ENCODE measurements around the gene MORN1. TPM values are rescaled to one million over a fixed set of nuclear protein-coding genes. Genes with fewer than 3 reads are reported as not detected.

Gene MORN1
- total and polyA plus RNA-seq, 2 donors (not counting 3 experiments of a cell fraction or from before 2014, with no cell fraction given): 4.3 to 6.4 TPM

- no peak overlapping the region for H3K4me3 ChIP-seq (replicated peaks in 1 of 3; ENCODE audit: insufficient read depth in 1 of 3, low read depth in 1 of 3, low read length in 3 of 3)
- intact Hi-C loops (cut with micrococcal nuclease): no loop called here
- FAIRE-seq: no peak
- no peak overlapping the region for H3K27ac ChIP-seq (ENCODE audit: insufficient read depth, low read depth, low read length)
- H4K20me1 ChIP-seq (replicated peaks; ENCODE audit: control insufficient read depth, extremely low read depth, insufficient read depth, low read length): no peaks in the 10 kb centered on the region
- POLR2A ChIA-PET: no interaction called here
- dilution Hi-C loops (cut with MboI; ENCODE audit: extremely low pct_ligation_motif_present, low sequenced_read_pairs): no loop called here
- H3K4me1 ChIP-seq (ENCODE audit: control insufficient read depth, extremely low read depth, insufficient read depth, low read length): peaks cover 10% of the 10 kb centered on the region
- no peak overlapping the region for H2AFZ ChIP-seq (ENCODE audit: low read depth, low read length)
- H3K27me3 ChIP-seq (ENCODE audit: control insufficient read depth in 2 of 2, insufficient read depth in 2 of 2, low read length in 2 of 2): no peaks in the 10 kb centered on the region
- CTCF ChIA-PET: interaction anchor here (0.8 to 1.2 kb wide), 2 partner anchors 15 to 201 kb away, joined by 3 to 4 read pairs; partner anchors contain the start of gene FAAP20
- H3K79me2 ChIP-seq (ENCODE audit: control insufficient read depth, insufficient read depth, low read length): peaks cover 40% of the 10 kb centered on the region
- no TSS peak for BruUV-seq (replicated peaks)
- no peak overlapping the region for H3K9ac ChIP-seq (replicated peaks; ENCODE audit: extremely low read depth, insufficient read depth, low read length)
- H3K9me3 ChIP-seq (replicated peaks; ENCODE audit: control insufficient read depth, insufficient read depth, low read length): no peaks in the 10 kb centered on the region
- no peak for TF ChIP-seq MYC (IDR thresholded peaks at IDR 0.05; ENCODE audit: low read depth, low read length)
- no peak for TF ChIP-seq POLR2A (IDR thresholded peaks at IDR 0.05; ENCODE audit: low read depth, low read length)
- no peak for TF ChIP-seq POLR2AphosphoS5 (IDR thresholded peaks at IDR 0.05; ENCODE audit: insufficient read depth, low read depth, low read length)
- no peak for TF ChIP-seq FOS (IDR thresholded peaks at IDR 0.05; ENCODE audit: borderline replicate concordance, insufficient read depth, low read length)
- peaks cover 13 to 48% of the 10 kb centered on the region in 2 experiments for H3K36me3 ChIP-seq (ENCODE audit: control insufficient read depth in 2 of 2, extremely low read depth in 1 of 2, insufficient read depth in 2 of 2, low read length in 2 of 2)
- no peak for DNase-seq (ENCODE audit: low read depth, low spot score)
- H3K4me2 ChIP-seq (ENCODE audit: insufficient read depth, low read length): no peak overlapping the region
- no peaks in the 10 kb centered on the region for H3K9me1 ChIP-seq (replicated peaks; ENCODE audit: control insufficient read depth, extremely low read depth, insufficient read depth, low read length)
Observed at GRCh38 chr1:2396476-2396875, 5.1 kb upstream of the MORN1 start.

DNA sequence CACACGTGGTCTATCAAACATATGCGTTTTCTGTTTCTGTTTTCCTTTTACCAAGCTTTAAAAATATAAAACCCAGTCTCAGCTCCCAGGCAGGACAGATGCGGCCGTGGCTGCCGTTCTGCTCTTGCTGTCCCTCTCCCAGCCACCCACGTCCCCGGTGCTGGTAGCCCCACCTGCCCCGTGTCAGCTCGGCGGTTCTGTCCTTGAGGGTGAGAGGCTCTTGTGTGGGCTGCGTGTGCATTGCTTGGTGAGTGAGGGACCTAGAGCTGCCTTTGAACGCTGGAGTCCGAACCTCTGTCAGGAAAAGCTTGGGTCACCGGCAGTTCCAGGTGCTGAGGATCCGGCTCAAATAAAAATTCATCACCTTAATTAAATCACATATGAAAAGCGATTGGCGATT, 4.7 kb upstream of the MORN1 start:
- intact Hi-C loops (cut with micrococcal nuclease): no loop called here
- no peaks in the 10 kb centered on the region for H4K20me1 ChIP-seq (replicated peaks; ENCODE audit: control insufficient read depth, extremely low read depth, insufficient read depth, low read length)

More for the DNA sequence above, 4.7 kb upstream of the MORN1 start:
- H3K4me3 ChIP-seq (replicated peaks in 1 of 3; ENCODE audit: insufficient read depth in 1 of 3, low read depth in 1 of 3, low read length in 3 of 3): no peak overlapping the region
- ChIA-PET POLR2A (no interaction called here), CTCF (interaction anchor here (1.2 kb wide), 1 partner anchor 201 kb away, joined by 4 read pairs; the partner anchor contains the start of gene FAAP20)
- dilution Hi-C loops (cut with MboI; ENCODE audit: extremely low pct_ligation_motif_present, low sequenced_read_pairs): no loop called here
- H3K27me3 ChIP-seq (ENCODE audit: control insufficient read depth in 2 of 2, insufficient read depth in 2 of 2, low read length in 2 of 2): no peaks in the 10 kb centered on the region
- peaks cover 13 to 47% of the 10 kb centered on the region in 2 experiments for H3K36me3 ChIP-seq (ENCODE audit: control insufficient read depth in 2 of 2, extremely low read depth in 1 of 2, insufficient read depth in 2 of 2, low read length in 2 of 2)
- FAIRE-seq (no peak), DNase-seq (ENCODE audit: low read depth, low spot score) (no peak)
- peaks cover 10% of the 10 kb centered on the region for H3K4me1 ChIP-seq (ENCODE audit: control insufficient read depth, extremely low read depth, insufficient read depth, low read length)
- no peak overlapping the region for H3K27ac ChIP-seq (ENCODE audit: insufficient read depth, low read depth, low read length)
- H3K9ac ChIP-seq (replicated peaks; ENCODE audit: extremely low read depth, insufficient read depth, low read length): no peak overlapping the region
- no TSS peak for BruUV-seq (replicated peaks)
- H3K4me2 ChIP-seq (ENCODE audit: insufficient read depth, low read length): no peak overlapping the region
- TF ChIP-seq POLR2A (IDR thresholded peaks at IDR 0.05; ENCODE audit: low read depth, low read length): no peak
- H3K9me3 ChIP-seq (replicated peaks; ENCODE audit: control insufficient read depth, insufficient read depth, low read length): no peaks in the 10 kb centered on the region
- no peak overlapping the region for H2AFZ ChIP-seq (ENCODE audit: low read depth, low read length)
- no peaks in the 10 kb centered on the region for H3K9me1 ChIP-seq (replicated peaks; ENCODE audit: control insufficient read depth, extremely low read depth, insufficient read depth, low read length)
- H3K79me2 ChIP-seq (ENCODE audit: control insufficient read depth, insufficient read depth, low read length): peaks cover 40% of the 10 kb centered on the region
